ENCODE results near the gene PCNX1.

Gene PCNX1

DNA sequence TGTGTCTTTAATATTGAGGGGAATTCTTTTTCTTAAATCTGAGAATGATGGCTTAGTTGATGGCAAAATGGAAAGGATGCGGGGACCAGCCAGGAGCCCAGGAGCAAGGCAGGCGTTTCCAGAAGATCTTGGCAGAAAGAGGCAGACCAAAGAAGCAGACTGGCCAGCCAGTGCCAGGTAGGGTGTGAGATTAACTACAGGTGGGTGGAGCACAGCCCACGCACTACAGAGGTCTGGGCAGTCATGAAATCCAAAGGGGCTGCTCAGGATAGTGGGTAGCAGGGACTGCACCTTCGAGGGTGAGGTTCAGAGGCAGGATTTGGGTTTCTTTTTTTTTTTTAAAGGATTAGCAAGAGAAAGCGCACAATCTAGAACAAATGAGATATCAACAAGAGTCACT lies 17.7 kb upstream of the PCNX1 start:
- no peak for DNase-seq

DNA sequence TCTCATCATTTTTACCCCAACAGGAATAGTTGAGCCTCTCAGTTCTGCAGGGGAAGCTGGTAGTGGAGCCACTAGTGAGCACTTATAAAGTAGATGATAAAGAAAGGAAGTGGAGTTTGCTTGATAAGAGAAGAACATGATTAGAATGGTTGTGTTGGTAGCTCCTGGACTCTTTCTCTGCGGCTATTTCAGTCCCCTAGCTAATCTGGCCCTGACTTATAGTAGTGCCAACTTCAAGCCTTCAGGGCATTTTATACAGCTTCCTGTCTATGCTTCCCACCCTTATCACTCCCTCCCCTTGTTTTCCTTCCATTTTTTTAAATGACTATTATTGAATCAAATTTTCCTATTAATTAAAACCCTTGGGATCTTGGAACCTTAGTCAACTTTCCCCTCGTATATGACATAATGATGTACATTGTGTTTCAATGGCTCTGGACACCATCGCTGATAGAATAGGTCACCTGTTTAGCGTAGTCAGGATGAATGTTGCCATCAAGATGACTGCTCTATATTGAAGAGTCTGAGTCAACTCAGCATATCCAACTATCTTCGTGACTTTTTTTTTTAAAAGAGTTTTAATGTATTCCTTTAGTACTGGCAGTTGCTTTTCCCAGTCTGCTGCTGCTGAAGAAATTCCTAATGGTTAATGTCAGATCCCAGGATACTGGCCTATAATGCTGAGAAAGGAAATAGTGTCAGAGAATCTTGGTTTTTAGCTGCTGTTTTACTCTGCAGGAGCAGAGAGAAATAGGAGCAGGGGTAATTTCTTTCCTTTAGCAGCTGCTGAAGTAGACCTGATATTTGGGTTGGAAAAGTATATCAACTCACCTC lies 16.2 kb upstream of the PCNX1 start:
- no peak for DNase-seq

DNA sequence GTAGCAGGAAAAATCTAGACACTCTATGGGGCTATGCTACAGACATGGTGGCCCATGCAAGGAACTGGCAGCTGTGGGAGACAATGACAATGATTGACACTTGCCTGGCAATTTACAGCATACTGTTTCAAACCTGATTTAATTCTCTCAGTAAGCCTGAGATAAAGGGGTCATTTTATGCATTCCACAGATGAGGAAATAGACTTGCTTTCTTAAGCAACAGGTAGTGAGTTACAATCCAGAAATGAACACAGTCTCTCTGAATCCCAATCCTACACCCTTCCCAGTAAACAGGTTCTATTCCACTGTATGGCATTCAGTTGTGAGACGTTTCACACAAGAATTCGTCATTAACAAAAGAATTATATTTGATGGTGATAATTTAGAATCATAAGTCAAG lies 15.5 kb upstream of the PCNX1 start:
- DNase-seq: no peak

- DNase-seq: no peak
Observed at GRCh38 chr14:70893062-70893845, 14.0 kb upstream of the PCNX1 start.

DNA sequence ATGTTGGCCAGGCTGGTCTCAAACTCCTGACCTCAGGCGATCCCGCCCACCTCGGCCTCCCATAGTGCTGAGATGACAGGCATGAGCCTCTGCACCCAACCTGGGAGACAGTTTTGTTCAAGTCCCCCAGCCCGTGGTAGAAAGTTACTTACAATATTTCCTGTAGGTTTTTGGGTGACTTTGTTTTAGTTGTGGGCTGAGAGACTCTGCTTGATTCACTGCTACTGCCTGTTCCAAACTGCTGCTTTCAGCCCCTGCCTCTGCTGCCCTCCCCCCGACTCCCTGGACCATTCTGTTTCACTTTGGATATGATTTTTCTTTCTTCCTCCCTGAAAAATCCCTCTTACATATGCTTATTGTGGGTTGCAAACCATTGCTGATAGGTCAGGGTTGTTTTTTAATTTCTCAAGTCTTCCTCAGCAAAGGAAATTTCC lies 13.4 kb upstream of the PCNX1 start:
- no peak for DNase-seq

DNA sequence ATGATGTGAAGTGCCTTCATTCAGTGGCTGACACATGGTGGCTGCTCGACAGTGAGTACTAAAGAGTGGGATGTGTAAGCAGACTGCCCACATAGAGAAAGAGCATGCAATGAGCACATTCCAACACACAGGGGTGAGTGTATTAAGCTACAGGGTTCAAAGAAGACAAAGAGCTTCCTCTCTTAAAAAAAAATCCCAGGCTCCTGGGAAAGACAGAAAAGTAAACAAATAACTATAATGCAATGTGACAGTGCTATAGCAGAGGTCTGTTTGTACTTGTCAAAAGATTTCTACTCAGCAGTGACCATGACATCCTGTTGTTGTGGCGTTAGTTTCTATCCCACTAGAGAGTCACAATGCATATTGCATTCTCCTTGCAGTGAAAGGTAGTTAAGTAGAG lies 12.4 kb upstream of the PCNX1 start:
- DNase-seq: no peak

DNA sequence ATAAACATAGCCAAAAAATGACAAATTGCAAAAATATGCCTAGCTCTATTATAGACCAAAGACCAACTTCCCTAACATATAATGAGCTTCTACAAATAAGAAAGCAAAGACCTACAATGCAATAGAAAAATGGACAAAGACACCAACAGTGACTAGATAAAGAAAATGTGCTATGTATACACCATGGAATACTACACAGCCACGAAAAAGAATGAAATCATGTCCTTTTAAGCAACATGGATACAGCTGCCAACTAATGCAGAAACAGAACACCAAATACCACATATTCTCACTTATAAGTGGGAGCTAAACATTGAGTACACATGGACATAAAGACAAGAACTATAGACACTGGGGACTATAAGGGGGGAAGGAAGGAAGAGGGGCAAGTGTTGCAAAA lies 10.9 kb upstream of the PCNX1 start:
- no peak for DNase-seq

- no peak for DNase-seq
Observed at GRCh38 chr14:70896981-70897380, 10.3 kb upstream of the PCNX1 start.

DNA sequence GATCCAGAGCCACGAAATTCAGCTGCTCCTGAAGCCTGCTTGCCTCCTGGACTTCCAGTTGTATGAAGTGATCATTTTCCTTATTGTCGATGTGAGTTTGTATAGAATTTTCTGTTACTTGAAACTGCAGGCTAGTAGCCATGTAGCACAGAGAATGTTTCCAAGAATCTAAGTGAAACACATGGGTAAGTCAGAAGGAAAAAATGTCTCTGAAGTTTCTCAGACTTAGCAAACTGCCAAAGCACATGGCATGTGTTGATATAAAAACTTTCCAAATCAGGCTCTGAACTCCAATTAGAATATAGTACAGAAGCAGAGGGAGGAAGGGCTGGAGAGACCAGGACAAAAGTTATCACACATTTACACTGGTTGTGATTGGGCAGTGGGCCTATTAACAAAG lies 9.8 kb upstream of the PCNX1 start:
- no peak for DNase-seq

GRCh38 chr14:70898111-70898745 lies 9.0 kb upstream of the PCNX1 start:
- no peak for DNase-seq

DNA sequence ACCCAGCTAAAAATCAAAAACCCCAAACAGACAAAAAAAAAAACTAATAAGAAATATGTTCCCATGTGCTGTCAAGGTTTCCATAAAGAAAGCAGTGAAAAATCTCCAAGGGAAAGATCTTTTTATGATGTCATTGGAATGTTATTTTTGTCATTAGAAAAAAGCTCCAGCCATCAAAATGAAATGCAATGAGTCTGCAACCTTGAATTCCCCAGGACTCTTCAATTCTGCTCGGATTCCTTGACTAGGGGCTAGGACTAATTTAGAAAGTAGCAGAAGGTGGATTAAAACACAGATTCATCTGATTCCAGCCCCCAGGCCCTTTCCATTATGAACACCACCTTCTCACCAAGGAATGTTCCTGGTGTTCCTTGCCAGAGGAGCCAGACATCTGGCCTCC lies 6.0 kb upstream of the PCNX1 start:
- no peak for DNase-seq

DNA sequence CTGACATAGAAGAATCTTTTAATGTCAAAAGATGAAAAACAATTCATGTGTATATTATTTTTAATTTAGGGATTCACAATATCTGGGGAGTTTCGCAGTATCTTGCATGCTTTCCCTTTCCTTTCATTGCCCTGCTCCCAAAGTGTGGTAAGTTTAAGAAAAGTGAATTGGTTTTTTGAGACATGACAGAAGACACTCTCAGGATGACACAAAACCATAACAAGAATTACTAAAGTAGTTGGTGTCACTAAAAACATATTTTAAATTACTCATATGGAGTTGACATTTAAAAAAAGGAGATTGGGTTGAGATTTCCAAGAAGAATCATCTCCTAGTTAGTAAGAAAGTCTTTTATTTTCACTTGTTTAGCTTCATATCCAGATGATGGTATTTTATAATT lies 5.1 kb upstream of the PCNX1 start:
- no peak for DNase-seq

GRCh38 chr14:70904373-70904772 lies 2.9 kb upstream of the PCNX1 start:
- DNase-seq: no peak

GRCh38 chr14:70905301-70905700 lies 2.0 kb upstream of the PCNX1 start:
- no peak for DNase-seq

- peak; percentile 40 for DNase-seq
Observed at GRCh38 chr14:70906793-70907175, 475 bp upstream of the PCNX1 start.

GRCh38 chr14:70907996-70908934 lies 1.0 kb downstream of the PCNX1 start:
- peak; percentile 37 for DNase-seq

DNA sequence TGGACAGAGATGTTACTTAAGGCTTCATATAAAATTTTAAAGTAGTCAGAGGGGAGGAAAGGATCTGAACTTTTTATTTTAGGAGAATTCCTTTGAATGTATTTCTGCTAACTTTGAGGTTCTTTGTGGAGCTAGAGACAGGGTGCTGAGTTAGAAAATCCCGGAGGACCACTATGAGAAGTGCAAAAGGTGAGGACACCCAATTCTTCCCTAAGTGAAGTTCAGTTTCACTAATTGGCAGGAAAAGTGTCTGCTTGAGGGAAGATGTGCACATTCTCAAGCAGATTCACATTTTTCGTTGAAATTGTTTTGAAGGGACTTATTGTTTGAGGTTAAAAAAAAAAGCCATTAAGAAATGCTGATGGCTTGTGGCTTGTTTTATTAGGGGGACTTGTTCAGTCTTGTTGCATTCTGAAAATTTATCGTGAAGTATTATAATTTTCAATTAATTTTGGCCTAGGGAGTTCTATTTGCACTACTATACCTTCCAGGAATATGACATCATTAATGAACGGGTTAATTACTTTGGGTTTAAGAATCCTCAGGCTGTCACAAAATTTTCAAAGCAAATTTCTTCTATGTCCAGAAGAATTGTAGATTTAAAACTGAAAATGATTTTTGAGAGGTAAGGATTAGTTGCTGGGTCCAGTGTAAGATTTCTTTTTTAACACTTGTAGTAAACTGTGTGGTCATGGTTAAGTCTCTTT lies 1.8 kb downstream of the PCNX1 start:
- no peak for DNase-seq

DNA sequence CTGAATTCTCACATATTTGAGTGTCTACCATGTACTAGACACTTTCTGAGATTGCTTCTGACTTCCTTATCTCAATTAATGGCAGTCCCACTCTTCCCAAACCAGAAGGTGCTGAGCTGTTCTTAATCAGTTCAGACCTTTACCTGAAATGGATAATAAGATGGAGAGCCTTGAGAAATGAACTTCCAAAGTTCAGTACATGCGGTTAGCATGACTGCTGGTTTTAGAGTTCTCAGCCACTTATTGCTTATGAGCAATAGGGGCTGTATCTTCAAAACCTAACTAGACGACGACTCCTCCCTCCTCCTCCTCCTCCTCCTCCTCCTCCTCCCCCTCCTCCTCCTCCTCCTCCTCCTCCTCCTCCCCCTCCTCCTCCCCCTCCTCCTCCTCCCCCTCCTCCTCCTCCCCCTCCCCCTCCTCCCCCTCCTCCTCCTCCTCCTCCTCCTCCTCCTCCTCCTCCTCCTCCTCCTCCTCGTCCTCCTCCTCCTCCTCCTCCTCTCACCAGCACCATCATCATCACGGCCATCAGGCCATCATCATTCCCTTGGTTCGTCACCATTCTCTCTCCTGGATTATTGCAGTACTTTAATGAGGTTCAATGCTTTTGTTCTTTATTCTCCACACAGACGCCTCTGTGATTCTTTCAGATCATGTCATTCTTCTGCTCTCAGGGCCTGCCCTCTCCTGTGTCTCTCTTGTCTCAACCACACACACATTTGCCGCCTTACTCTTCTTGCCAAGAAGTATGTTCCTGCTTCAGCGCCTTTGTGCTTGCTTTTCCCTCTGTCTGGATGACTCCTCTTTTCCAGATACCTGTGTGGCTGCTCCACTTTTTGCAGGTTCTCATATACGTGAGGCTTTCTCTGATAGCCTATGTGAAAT lies 2.7 kb downstream of the PCNX1 start:
- no peak for DNase-seq

GRCh38 chr14:70915415-70915814 lies 8.2 kb downstream of the PCNX1 start:
- no peak for DNase-seq

DNA sequence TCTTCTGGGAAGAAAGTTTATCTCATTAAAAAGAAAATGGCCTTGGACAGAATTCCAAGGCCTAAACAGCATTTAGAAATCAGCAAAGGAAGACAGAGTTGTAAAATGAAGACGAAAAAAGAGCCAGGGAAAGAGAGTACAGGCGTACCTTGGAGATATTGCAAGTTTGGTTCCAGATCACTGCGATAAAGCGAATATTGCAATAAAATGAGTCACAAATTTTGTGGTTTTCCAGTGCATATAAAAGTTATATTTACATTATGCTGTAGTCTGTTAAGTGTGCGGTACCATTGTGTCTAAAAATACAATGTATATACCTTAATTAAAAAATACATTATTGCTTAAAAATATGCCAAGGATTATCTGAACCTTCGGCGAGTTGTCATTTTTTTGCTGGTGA lies 9.0 kb downstream of the PCNX1 start:
- no peak for DNase-seq

DNA sequence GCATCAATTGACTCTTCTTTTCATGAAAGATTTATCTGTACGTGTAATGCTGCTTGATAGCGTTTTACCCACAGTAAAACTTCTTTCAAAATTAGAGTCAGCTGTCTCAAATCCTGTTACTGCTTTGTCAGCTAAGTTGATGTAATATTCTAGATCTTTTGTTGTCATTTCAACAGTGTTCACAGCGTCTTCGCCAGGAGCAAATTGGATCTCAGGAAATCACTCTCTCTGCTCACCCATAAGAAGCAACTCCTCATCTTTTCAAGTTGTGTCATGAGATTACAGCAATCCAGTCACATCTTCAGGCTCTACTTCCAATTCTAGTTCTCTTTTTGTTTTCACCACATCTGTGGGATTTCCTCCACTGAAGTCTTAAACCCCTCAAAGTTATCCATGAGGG lies 9.5 kb downstream of the PCNX1 start:
- no peak for DNase-seq

Measured in midbrain (tissue), 1 donor.